ENCODE data around the gene KCNN3.
A peak's percentile ranks its signal among the peaks of the same experiment; 100 is the strongest.

The KCNN3 gene

GRCh38 chr1:154881820-154882535 lies 11.9 kb upstream of the KCNN3 start:
- DNase-seq (ENCODE audit: low read depth): no peak
- no peak overlapping the region for H3K4me3 ChIP-seq (ENCODE audit: low read depth, low read length)

- H3K4me3 ChIP-seq (ENCODE audit: low read depth, low read length): no peak overlapping the region
- no peak for DNase-seq (ENCODE audit: low read depth)
These were observed 10.6 kb upstream of the KCNN3 start for GRCh38 chr1:154880671-154881070.

GRCh38 chr1:154879038-154879421 lies 8.9 kb upstream of the KCNN3 start:
- DNase-seq (ENCODE audit: low read depth): no peak
- no peak overlapping the region for H3K4me3 ChIP-seq (ENCODE audit: low read depth, low read length)

- no peak for DNase-seq (ENCODE audit: low read depth)
- H3K4me3 ChIP-seq (ENCODE audit: low read depth, low read length): no peak overlapping the region
These were observed 8.4 kb upstream of the KCNN3 start for GRCh38 chr1:154878371-154879037.

- no peak overlapping the region for H3K4me3 ChIP-seq (ENCODE audit: low read depth, low read length)
- no peak for DNase-seq (ENCODE audit: low read depth)
These were observed 7.4 kb upstream of the KCNN3 start for GRCh38 chr1:154877370-154877974.

- DNase-seq (ENCODE audit: low read depth): no peak
- no peak overlapping the region for H3K4me3 ChIP-seq (ENCODE audit: low read depth, low read length)
These were observed 6.8 kb upstream of the KCNN3 start for GRCh38 chr1:154876842-154877369.

GRCh38 chr1:154874465-154874864 lies 4.4 kb upstream of the KCNN3 start:
- H3K4me3 ChIP-seq (ENCODE audit: low read depth, low read length): no peak overlapping the region
- DNase-seq (ENCODE audit: low read depth): no peak

- no peak overlapping the region for H3K4me3 ChIP-seq (ENCODE audit: low read depth, low read length)
- DNase-seq (ENCODE audit: low read depth): no peak
These were observed 3.4 kb upstream of the KCNN3 start for GRCh38 chr1:154873321-154873950.

GRCh38 chr1:154871374-154871773 lies 1.3 kb upstream of the KCNN3 start:
- DNase-seq (ENCODE audit: low read depth): no peak
- H3K4me3 ChIP-seq (ENCODE audit: low read depth, low read length): no peak overlapping the region

- no peak for DNase-seq (ENCODE audit: low read depth)
- H3K4me3 ChIP-seq (ENCODE audit: low read depth, low read length): no peak overlapping the region
These were observed 653 bp upstream of the KCNN3 start for GRCh38 chr1:154870734-154871133.

- DNase-seq (ENCODE audit: low read depth): no peak
- peak overlapping the region; percentile 40 for H3K4me3 ChIP-seq (ENCODE audit: low read depth, low read length)
These were observed 548 bp downstream of the KCNN3 start for GRCh38 chr1:154869351-154870114.

- no peak for DNase-seq (ENCODE audit: low read depth)
- H3K4me3 ChIP-seq (ENCODE audit: low read depth, low read length): peak overlapping the region; percentile 40
These were observed 2.1 kb downstream of the KCNN3 start for GRCh38 chr1:154867841-154868605.

GRCh38 chr1:154867064-154867825 lies 2.8 kb downstream of the KCNN3 start:
- no peak for DNase-seq (ENCODE audit: low read depth)
- peak overlapping the region; percentile 40 for H3K4me3 ChIP-seq (ENCODE audit: low read depth, low read length)

GRCh38 chr1:154866257-154867063 lies 3.6 kb downstream of the KCNN3 start:
- H3K4me3 ChIP-seq (ENCODE audit: low read depth, low read length): peak overlapping the region; percentile 31
- no peak for DNase-seq (ENCODE audit: low read depth)

GRCh38 chr1:154865442-154866256 lies 4.4 kb downstream of the KCNN3 start:
- no peak overlapping the region for H3K4me3 ChIP-seq (ENCODE audit: low read depth, low read length)
- no peak for DNase-seq (ENCODE audit: low read depth)

GRCh38 chr1:154864189-154864975 lies 5.7 kb downstream of the KCNN3 start:
- no peak for DNase-seq (ENCODE audit: low read depth)
- no peak overlapping the region for H3K4me3 ChIP-seq (ENCODE audit: low read depth, low read length)

Data from skeletal muscle cell (primary cell).